ENCODE measurements around the gene KIZ.

DNA sequence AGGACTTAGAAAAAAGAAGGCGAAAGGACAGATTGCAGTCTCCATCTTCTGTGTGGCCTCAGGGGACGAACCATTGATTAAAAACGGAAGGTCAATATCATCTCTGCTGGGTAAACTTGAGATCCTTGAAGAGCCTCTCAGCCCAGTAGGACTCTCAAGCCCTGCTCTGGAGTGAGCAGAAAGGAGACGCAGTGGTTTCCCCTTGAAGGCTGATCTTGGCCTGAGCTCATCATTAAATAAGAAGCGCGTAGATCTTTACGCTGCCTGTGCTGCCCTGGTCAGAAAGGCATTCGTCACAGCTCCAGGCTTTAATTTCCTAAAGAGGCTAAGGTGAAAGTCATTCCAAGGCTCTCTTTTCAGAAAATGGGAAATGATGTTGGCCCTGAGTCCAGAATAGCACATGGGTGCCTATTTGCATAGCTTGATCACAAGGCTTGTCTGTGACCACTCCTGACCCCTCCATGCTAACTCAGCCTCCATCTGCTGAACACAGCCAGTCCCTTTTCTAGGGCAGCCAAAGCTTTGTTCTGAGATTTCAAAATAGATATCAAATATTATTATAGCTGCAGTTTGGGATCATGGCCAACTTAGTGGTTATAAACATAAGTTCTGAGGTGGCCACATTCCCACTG lies 148.0 kb downstream of the KIZ start:
- TF ChIP-seq, protein P1, sequence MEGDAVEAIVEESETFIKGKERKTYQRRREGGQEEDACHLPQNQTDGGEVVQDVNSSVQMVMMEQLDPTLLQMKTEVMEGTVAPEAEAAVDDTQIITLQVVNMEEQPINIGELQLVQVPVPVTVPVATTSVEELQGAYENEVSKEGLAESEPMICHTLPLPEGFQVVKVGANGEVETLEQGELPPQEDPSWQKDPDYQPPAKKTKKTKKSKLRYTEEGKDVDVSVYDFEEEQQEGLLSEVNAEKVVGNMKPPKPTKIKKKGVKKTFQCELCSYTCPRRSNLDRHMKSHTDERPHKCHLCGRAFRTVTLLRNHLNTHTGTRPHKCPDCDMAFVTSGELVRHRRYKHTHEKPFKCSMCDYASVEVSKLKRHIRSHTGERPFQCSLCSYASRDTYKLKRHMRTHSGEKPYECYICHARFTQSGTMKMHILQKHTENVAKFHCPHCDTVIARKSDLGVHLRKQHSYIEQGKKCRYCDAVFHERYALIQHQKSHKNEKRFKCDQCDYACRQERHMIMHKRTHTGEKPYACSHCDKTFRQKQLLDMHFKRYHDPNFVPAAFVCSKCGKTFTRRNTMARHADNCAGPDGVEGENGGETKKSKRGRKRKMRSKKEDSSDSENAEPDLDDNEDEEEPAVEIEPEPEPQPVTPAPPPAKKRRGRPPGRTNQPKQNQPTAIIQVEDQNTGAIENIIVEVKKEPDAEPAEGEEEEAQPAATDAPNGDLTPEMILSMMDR (IDR thresholded peaks at IDR 0.05), result no peak
- no peak for TF ChIP-seq POLR2A (IDR thresholded peaks at IDR 0.05)
